Osteoblast (primary cell): ENCODE data around the gene PROM2. TPM values are rescaled to one million over a fixed set of nuclear protein-coding genes. Genes with fewer than 3 reads are reported as not detected.

Experiments
- DNase-seq: peaks from one replicate; pipeline ENCODE4 v3.0.0; 2011; ENCODE audit warnings: low spot score, mixed read lengths; ENCODE audit not compliant: insufficient read length; ENCODE audit errors: missing footprints
- H2AFZ ChIP-seq: 2 replicates; pipeline ENCODE4 v1.6.0; 2011; ENCODE audit warnings: mild to moderate bottlenecking, low read length
- H3K27ac ChIP-seq: 2 replicates; pipeline ENCODE4 v1.5.1; 2011; ENCODE audit warnings: mild to moderate bottlenecking, low read depth, low read length, moderate library complexity
- H3K27me3 ChIP-seq: 2 replicates; pipeline ENCODE4 v1.6.0; 2012; ENCODE audit warnings: mild to moderate bottlenecking, control low read depth, inconsistent platforms, low read length, moderate library complexity; ENCODE audit not compliant: insufficient read depth
- H3K36me3 ChIP-seq: 2 replicates; pipeline ENCODE4 v1.5.1; 2011; ENCODE audit warnings: mild to moderate bottlenecking, low read length, control low read depth, moderate library complexity; ENCODE audit not compliant: insufficient read depth
- H3K4me1 ChIP-seq: 2 replicates; pipeline ENCODE4 v1.5.1; 2011; ENCODE audit warnings: mild to moderate bottlenecking, low read length, control low read depth, moderate library complexity; ENCODE audit not compliant: insufficient read depth
- H3K4me2 ChIP-seq: 2 replicates; pipeline ENCODE4 v1.6.0; 2011; ENCODE audit warnings: mild to moderate bottlenecking, low read length; ENCODE audit not compliant: insufficient read depth
- H3K4me3 ChIP-seq: fragments of 200-600 bp; sonication (generic); 3 replicates; pipeline ENCODE4 v1.5.1; 2012; ENCODE audit warnings: mild to moderate bottlenecking, low read length, inconsistent platforms; ENCODE audit not compliant: insufficient read depth
- H3K79me2 ChIP-seq: 2 replicates; pipeline ENCODE4 v1.6.0; 2012; ENCODE audit warnings: mild to moderate bottlenecking, low read length, control low read depth, inconsistent platforms; ENCODE audit not compliant: insufficient read depth
- H3K9me3 ChIP-seq: 2 replicates; pipeline ENCODE4 v1.5.1; 2011; ENCODE audit warnings: low read depth, low read length, control low read depth
- H4K20me1 ChIP-seq: 2 replicates; pipeline ENCODE4 v1.6.0; 2012; ENCODE audit warnings: mild to moderate bottlenecking, low read length, control low read depth; ENCODE audit not compliant: insufficient read depth
- CTCF ChIP-seq: IDR thresholded peaks from 2 replicates; pipeline ENCODE4 v1.5.1; 2011; ENCODE audit warnings: mild to moderate bottlenecking, low read depth, low read length, moderate library complexity; ENCODE audit errors: extremely low read depth
- total RNA-seq: library from RNA; depleted of rRNA; stranded (reverse); fragments of >200 nt; gene quantifications from 2 replicates; pipeline ENCODE4 v1.2.3, GENCODE V29; 2012

The PROM2 gene
- total RNA-seq, 1 donor = 0.36 TPM

- Histone ChIP-seq H4K20me1 (no peaks in the 10 kb centered on the region), H3K27ac (no peak overlapping the region), H3K27me3 (no peaks in the 10 kb centered on the region), H3K79me2 (no peaks in the 10 kb centered on the region), H3K9me3 (no peaks in the 10 kb centered on the region), H3K36me3 (no peaks in the 10 kb centered on the region), H2AFZ (no peak overlapping the region), H3K4me3 (no peak overlapping the region), H3K4me1 (peaks cover 17% of the 10 kb centered on the region), H3K4me2 (no peak overlapping the region)
- no peak for DNase-seq
- TF ChIP-seq CTCF = no peak
Observed at GRCh38 chr2:95329891-95330793, 55.9 kb downstream of the PROM2 start.

GRCh38 chr2:95330794-95331338 is 56.6 kb downstream of the PROM2 start:
- Histone ChIP-seq H3K9me3 (no peaks in the 10 kb centered on the region), H3K79me2 (no peaks in the 10 kb centered on the region), H2AFZ (no peak overlapping the region), H3K4me3 (no peak overlapping the region), H3K4me1 (peaks cover 17% of the 10 kb centered on the region), H3K27ac (no peak overlapping the region), H3K36me3 (no peaks in the 10 kb centered on the region), H3K4me2 (no peak overlapping the region), H4K20me1 (no peaks in the 10 kb centered on the region), H3K27me3 (no peaks in the 10 kb centered on the region)
- no peak for DNase-seq
- no peak for TF ChIP-seq CTCF

- Histone ChIP-seq H4K20me1 (no peaks in the 10 kb centered on the region), H3K4me2 (no peak overlapping the region), H3K79me2 (no peaks in the 10 kb centered on the region), H3K4me1 (peaks cover 17% of the 10 kb centered on the region), H3K27me3 (peaks cover 2% of the 10 kb centered on the region), H3K27ac (no peak overlapping the region), H3K9me3 (no peaks in the 10 kb centered on the region), H2AFZ (no peak overlapping the region), H3K36me3 (no peaks in the 10 kb centered on the region), H3K4me3 (no peak overlapping the region)
- TF ChIP-seq CTCF = no peak
- no peak for DNase-seq
Observed at GRCh38 chr2:95331606-95332005, 57.4 kb downstream of the PROM2 start.

- DNase-seq = no peak
- Histone ChIP-seq H3K27ac (no peak overlapping the region), H3K36me3 (no peaks in the 10 kb centered on the region), H3K79me2 (no peaks in the 10 kb centered on the region), H4K20me1 (no peaks in the 10 kb centered on the region), H3K9me3 (no peaks in the 10 kb centered on the region), H2AFZ (no peak overlapping the region), H3K4me2 (no peak overlapping the region), H3K27me3 (peaks cover 6% of the 10 kb centered on the region), H3K4me1 (peaks cover 17% of the 10 kb centered on the region), H3K4me3 (no peak overlapping the region)
- no peak for TF ChIP-seq CTCF
Observed at GRCh38 chr2:95332036-95332435, 57.8 kb downstream of the PROM2 start.
